ENCODE data around the gene JAG2.
"Not testable (repeated sequence)": the region's sequence is repeated elsewhere in the genome, so short reads cannot be mapped to it uniquely, and the experiment has no call there.

Gene JAG2

DNA sequence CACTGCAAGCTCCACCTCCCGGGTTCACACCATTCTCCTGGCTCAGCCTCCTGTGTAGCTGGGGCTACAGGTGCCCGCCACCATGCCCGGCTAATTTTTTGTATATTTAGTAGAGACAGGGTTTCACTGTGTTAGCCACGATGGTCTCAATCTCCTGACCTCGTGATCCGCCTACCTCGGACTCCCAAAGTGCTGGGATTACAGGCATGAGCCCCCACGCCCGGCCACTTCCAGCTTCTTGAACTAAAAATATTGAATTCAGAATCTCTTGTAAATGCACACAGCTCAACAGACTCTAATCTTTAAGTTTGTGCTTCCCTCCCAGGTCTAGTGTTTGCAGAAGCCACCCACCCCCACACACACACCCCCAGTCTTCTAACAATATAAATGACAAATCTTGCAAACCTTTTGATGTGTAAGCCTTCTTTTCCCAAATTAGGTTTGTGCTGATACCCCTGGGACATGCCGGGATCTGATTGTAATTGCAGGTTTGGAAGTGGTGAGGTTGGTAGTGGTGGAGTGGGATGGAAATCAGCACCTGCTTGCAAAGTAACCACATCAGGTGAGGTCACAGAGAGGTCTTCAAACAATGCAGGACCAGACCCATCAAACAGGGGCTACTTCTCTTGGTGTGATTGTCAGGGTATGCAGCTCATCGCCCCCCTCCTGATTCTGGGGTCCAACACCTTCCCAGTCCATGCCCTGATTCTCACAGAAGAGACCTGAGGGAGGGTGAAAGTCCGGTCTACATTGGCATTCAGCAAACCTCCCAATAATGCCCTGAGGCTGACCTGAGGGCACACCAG, 51.9 kb downstream of the JAG2 start:
- DNase-seq (ENCODE audit: low spot score), result no peak

DNA sequence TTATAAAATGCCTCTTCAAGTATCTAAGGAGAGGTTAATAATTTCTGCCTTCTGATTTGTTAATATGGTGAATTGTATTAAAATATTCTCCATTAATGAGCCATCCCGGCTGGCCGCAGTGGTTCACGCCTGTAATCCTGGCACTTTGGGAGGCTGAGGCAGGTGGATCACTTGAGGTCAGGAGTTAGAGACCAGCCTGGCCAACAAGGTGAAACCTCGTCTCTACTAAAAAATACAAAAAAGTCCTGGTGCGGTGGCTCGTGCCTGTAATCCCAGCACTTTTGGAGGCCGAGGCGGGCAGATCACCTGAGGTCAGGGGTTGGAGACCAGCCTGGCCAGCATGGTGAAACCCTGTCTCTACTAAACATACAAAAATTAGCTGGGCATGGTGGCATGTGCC, 59.3 kb downstream of the JAG2 start:
- not testable (repeated sequence) for DNase-seq (ENCODE audit: low spot score)

- no peak for DNase-seq (ENCODE audit: low spot score)
Measured at GRCh38 chr14:105108516-105108864, 60.1 kb downstream of the JAG2 start.

DNA sequence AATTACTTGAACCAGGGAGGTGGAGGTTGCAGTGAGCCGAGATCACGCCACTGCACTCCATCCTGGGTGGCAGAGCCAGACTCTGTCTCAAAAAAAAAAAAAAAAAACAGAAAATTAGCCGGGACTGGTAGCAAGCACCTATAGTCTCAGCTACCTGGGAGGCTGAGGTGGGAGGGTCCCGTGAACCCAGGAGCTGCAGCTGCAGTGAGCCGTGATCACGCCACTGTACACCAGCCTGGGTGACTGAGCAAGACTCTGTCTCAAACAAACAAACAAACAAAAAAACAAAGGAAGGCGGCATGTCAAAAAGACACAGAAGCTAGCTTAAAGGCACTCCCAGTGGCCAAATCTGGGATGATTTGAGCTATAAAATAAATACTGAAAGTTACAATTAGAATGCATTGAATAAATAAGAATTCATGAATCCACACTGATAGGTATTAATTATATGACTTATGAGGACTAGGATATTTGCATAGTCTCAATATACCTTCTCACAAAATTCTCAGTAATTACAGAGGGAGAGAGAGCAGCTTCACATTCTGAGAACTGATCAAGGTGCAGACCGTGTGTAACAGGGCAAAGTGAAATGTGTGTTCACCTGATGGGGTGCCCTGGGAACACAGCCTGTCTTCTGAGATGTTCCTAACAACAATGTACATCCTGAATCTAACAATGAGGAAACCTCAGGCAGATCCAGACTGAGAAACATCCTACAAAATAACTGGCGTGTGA, 60.6 kb downstream of the JAG2 start:
- no peak for DNase-seq (ENCODE audit: low spot score)

DNA sequence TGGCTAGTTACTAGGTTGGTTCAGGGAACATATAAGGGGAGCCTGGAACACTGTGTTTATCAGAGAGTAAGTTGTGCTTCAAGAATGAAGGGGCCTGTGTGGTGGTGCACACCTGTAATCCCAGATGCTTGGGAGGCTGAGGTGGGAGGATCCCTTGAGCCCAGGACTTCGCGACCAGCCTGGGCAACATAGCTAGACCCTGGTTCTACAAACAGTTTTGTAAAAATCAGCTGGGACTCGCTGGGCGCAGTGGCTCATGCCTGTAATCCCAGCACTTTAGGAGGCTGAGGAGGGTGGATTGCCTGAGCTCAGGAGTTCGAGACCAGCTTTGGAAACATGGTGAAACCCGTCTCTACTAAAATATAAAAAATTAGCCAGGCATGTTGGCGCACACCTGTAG, 61.2 kb downstream of the JAG2 start:
- no peak for DNase-seq (ENCODE audit: low spot score)

- no peak for DNase-seq (ENCODE audit: low spot score)
Measured at GRCh38 chr14:105105158-105105557, 63.4 kb downstream of the JAG2 start.

- DNase-seq (ENCODE audit: low spot score), result no peak
Measured at GRCh38 chr14:105102893-105103292, 65.7 kb downstream of the JAG2 start.

GRCh38 chr14:105102361-105102870, 66.2 kb downstream of the JAG2 start:
- no peak for DNase-seq (ENCODE audit: low spot score)

- no peak for DNase-seq (ENCODE audit: low spot score)
Measured at GRCh38 chr14:105100910-105101309, 67.7 kb downstream of the JAG2 start.

- no peak for DNase-seq (ENCODE audit: low spot score)
Measured at GRCh38 chr14:105099778-105100177, 68.8 kb downstream of the JAG2 start.

DNA sequence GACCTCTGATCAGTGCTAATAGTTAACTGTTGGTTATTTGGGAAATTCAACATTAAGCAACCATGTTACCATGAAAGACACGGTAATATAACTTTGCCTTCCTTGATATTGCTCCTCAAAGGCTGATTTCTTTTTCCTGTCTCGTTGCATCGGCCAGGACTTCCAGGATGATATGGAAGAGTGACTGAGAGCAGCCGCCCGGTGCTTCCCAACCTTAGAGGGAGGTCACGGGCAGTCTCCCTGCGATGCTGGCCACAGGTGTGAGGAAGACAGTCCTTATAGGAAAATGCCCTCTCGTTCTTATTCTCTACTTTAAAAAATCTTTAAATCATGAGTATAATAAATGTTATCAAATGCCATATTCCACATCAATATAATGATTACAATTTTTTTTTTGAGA, 70.3 kb downstream of the JAG2 start:
- no peak for DNase-seq (ENCODE audit: low spot score)

DNA sequence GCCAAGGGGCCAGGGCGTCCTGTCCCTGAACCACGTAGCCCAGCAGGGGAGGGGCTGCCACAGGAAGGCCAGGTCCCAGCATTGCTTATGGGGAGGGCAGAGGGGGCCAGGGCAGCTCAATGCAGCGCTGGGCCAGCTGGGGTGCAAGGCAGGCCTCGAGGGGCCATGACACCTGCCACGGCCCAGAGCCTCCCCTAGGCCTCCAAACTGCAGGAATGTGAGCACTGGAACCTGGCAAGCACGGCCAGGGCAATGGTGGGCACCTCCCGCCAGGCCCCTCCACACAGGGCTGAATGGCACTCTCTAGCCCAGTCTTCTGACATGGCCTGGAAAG, 70.8 kb downstream of the JAG2 start:
- no peak for DNase-seq (ENCODE audit: low spot score)

DNA sequence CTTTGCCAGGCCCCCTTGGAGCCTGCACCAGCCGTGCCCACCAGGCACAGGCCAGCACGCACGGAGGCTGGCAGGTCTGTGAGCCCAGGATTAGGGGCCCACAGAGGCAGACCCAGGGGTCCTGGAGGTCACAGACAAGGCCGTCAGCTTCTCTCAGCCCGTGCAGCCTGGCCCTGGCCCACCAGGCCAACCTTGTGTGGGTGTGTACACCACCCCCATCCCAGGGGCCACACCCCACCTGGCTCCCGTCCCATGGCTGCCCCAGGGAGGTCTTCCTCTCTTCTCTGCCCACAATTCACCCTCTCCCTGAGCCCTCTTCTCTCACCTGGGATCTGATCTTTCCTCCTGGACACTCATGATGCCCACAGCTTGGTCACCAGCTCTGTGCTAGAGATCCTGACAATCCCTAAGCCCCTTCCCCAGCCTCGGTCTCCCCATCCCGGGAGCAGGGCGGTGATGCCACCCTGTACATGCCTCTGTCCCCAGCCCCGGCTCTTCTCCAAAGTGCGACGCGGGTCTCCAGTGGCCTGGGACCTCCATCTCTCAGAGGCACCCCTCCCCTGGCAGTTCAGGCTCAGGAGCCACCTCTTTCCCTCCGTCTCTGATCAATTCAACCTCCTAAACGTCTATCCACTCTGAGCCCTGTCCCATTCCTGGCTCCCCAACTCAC, 72.2 kb downstream of the JAG2 start:
- no peak for DNase-seq (ENCODE audit: low spot score)

- no peak for DNase-seq (ENCODE audit: low spot score)
Measured at GRCh38 chr14:105095236-105095805, 73.3 kb downstream of the JAG2 start.

- DNase-seq (ENCODE audit: low spot score), result no peak
Measured at GRCh38 chr14:105094193-105094907, 74.2 kb downstream of the JAG2 start.

DNA sequence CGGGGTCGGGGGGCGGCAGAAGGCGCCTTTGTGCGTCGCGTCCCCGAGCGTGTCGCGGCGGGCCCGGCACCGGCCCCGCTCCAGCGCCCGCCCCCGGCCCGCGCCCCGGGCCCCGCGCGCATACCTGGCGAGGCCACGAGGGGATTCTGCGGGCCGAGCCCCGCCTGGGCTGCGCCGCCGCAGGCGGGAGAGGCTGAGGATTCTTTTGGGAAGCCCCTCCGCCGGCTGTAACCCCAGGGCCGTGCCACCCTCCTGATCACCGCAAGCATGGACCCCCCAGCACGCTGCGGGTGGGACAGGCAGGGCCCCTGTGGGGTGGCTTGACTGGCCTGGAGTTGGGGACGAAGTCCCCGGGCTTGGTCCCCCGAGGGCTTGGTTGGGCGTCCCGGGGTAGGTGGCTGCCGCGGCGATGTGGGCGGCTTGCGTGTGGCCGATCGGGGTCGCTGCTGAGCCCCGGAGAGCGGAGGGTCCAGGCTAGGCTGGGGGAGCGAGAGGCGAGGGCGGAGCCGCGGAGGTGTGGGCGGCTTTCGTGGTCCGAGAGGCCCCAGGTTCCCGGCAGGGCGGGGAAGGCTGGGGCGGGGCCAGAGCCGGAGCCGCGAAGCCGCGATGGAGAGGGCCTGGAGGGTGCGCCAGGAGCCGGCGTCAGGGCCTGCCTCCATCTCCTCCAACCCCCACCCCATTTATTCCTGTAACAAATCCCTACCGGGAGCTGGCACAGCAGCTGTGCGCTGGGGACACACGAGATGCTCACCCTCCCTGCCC, 75.0 kb downstream of the JAG2 start:
- DNase-seq (ENCODE audit: low spot score), result peak; percentile 93

DNA sequence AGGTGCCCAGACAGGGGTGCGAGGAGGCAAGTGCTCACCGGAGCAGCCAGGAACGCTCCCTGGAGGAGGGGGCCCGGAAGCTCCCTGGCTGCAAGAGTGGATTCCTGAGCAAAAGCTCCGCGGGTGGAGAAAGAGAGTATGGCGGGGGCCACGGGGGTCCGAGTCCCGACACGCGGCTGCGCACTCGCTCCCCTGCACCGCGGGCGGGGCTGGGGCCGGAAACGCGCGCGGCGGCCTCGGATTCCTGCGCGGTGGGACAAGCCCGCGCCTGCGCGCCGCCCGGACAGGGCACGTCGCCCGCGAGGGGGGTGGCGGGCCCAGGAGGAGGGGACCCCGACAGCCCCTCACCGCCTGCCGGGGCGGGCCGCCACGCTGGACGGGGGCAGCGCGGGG, 75.5 kb downstream of the JAG2 start:
- DNase-seq (ENCODE audit: low spot score), result peak; percentile 96

DNA sequence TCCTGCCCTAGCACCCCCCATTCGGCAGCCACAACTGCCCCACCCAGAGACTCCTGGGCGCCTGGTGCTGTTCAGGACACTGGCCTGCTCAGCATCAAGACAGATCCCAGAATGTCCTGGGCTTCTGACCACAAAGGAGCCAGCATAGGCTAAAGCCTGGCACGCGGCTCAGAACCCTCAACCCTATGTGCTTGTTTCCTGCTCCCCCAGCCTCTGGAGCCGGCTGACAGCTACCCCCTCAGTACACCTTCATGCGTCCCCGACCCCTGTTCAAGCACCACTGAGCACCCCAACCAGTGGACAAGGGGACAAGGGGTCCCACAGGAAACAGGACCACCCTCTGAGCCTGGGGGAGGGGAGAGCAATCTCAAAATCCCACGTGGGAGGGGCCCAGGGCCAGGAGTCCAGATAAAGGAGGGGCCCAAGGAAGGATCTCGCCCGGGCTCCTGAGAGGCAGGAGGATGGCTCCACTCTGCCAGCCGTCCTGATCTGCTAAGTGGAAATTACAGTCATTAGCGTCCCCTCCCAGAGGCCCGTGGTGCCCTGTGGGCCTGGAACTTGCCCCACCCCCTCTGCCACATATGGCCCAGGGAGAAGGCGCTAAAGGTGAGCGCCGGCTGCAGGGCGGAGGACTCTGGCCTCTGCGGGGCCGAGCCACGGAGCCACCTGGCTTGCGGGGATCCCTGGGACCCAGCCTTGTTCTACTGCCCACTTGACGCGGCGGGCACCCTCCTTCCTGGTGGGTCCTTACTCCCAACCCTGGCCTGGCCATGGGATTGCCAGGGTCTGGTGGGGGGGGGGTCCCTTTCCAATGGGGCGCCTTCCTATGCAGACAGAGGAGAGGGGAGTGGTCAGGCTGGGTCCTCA, 76.2 kb downstream of the JAG2 start:
- peak; percentile 37 for DNase-seq (ENCODE audit: low spot score)

DNA sequence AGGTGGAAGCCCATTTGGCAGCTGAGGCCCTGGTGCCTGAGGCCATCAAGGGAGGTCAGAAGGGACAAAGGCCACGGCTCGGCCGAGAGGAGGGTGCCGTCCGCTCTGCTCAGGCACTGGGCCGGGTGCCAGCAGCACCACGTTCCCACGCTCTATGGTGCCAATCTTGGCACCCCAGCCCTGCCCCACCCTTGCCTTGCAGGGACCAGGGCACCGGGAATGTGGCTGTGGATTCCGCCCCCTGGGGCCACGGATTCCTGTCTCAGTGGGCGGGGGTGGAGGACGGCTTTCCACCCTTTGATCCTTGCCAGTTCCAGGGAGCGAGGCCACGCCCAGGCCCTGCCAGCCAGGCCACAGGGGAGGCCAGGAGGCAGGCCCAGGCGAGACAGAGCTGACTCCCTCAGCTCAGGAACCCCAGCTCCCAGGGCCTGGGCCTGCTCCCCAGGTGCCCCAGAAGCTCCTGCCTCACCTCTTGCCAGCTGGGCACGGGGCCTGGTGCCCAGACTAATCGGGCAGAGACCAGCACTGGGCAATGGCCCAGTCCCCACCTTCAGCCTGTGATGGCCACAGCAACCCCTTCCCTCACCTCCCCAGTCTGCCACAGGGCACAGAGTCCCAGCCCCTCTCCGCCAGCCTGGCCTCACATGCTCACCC, 76.9 kb downstream of the JAG2 start:
- DNase-seq (ENCODE audit: low spot score), result peak; percentile 74

DNA sequence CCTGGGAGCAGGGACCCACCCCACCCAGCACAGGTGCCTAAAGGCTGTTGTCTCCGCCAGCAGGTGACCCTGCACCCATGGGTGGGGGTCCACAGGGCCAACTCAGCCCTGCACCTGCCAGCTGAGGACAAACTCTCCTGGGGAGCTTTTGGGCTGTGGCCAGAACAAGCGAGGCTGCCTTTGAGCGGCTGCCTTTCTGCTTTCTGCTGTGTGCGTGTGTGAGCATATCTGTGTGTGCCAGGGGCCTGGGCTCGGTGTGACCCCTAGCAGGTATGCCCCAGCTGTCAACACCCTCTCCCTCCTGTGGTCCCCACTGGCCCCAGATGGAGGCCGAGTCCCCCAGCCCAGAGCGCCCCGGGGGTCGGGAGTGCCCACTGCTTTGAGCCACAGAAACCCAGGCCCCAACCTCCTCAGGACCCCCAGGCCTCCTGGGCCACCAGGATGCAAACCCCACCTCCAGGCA, 77.5 kb downstream of the JAG2 start:
- no peak for DNase-seq (ENCODE audit: low spot score)
